Peyer's patch (tissue), 4 donors: ENCODE results near the gene BTBD7.

ENCODE experiments used
- CTCF ChIP-seq, 6 experiments: fragments of 450-650 bp in 4 of 6; fragments of 200-600 bp in 2 of 6; sonication (generic) in 1 of 6; IDR thresholded peaks; one replicate each; pipeline ENCODE4 v1.5.1; 2017 to 2019; ENCODE audit warnings: antibody characterized with exemption in 6 of 6, mild to moderate bottlenecking in 3 of 6, moderate library complexity in 1 of 6
- POLR2A ChIP-seq, 2 donors: fragments of 450-650 bp; IDR thresholded peaks; one replicate each; pipeline ENCODE4 v1.5.1; 2017; ENCODE audit warnings: antibody characterized with exemption in 2 of 2, mild to moderate bottlenecking in 2 of 2, moderate library complexity in 2 of 2

- no peak for TF ChIP-seq CTCF (IDR thresholded peaks at IDR 0.05)
- no peak for TF ChIP-seq POLR2A (IDR thresholded peaks at IDR 0.05)
Observed at GRCh38 chr14:93346926-93347721, 14.3 kb upstream of the BTBD7 start, which contains the start of gene COX8C.
